Left colon (tissue), 2 donors: ENCODE results near the gene CES2. TPM values are rescaled to one million over a fixed set of nuclear protein-coding genes. Genes with fewer than 3 reads are reported as not detected.
A peak's percentile ranks its signal among the peaks of the same experiment; 100 is the strongest.

Experiments used
- ATAC-seq: fragments of 200-7000 bp; cut with Tn5 transposase; one replicate; pipeline ENCODE4 v1.9.1; 2020; ENCODE audit warnings: mild to moderate bottlenecking, moderate library complexity
- DNase-seq, 2 donors: peaks; one replicate each; pipeline ENCODE4 v3.0.0-alpha.2; 2020
- intact Hi-C, 2 donors: fragments of 100-400 bp; cut with DNase I in 1 of 2; cut with micrococcal nuclease in 1 of 2; formaldehyde crosslinking; loops; one replicate each; pipeline versions ENCODE4 v1.11.2 to v1.14.0; 2022; cut with DNase I, micrococcal nuclease
- total RNA-seq, 2 donors: library from RNA; stranded (reverse); fragmentation: NEBNext Ultra II Directional; extraction: Animal tissue kit (Norgen Biotek cat#: 25700); gene quantifications; one replicate each; pipeline ENCODE4 v1.2.1, GENCODE V29; 2021
- donor health status: DM: no; HTN: no; CAD: no.
- donor health status: DM: yes; HTN: yes; CAD: no.

The CES2 gene
- total RNA-seq, 2 donors from 2014 or later, result 566 to 624 TPM

GRCh38 chr16:66914541-66914940 lies 20.8 kb upstream of the CES2 start:
- ATAC-seq (no peak), DNase-seq (no peak)
- intact Hi-C loops, result no loop called here

- intact Hi-C loops, result no loop called here
- no peak for DNase-seq
Measured at GRCh38 chr16:66915041-66915440, 20.3 kb upstream of the CES2 start.

GRCh38 chr16:66916518-66916917 lies 18.8 kb upstream of the CES2 start:
- DNase-seq (no peak), ATAC-seq (no peak)
- intact Hi-C loops, result no loop called here

More at GRCh38 chr16:66915041-66915440, 20.3 kb upstream of the CES2 start:
- no peak for ATAC-seq

GRCh38 chr16:66917741-66918140 lies 17.6 kb upstream of the CES2 start:
- intact Hi-C loops, result no loop called here
- DNase-seq, result no peak
- ATAC-seq, result no peak

GRCh38 chr16:66918355-66918754 lies 17.0 kb upstream of the CES2 start:
- ATAC-seq (no peak), DNase-seq (no peak)
- intact Hi-C loops, result no loop called here

GRCh38 chr16:66918803-66919568 lies 16.3 kb upstream of the CES2 start, which contains the start of gene CDH16:
Gene CDH16, minus strand, starts transcription at chr16:66918885. Its CDS starts 820 bp downstream, at chr16:66918065.
- no peak for DNase-seq
- ATAC-seq, result peak; percentile 36
- intact Hi-C loops, result no loop called here

- no peak for ATAC-seq
- no peak for DNase-seq
- intact Hi-C loops, result no loop called here
Measured at GRCh38 chr16:66919569-66920298, 15.6 kb upstream of the CES2 start.

- DNase-seq (no peak), ATAC-seq (no peak)
- intact Hi-C loops, result no loop called here
Measured at GRCh38 chr16:66920299-66920590, 15.1 kb upstream of the CES2 start.

- DNase-seq (no peak), ATAC-seq (no peak)
- intact Hi-C loops, result no loop called here
Measured at GRCh38 chr16:66920924-66921680, 14.2 kb upstream of the CES2 start.

GRCh38 chr16:66921729-66922450 lies 13.4 kb upstream of the CES2 start:
- DNase-seq, result no peak
- no peak for ATAC-seq
- intact Hi-C loops, result no loop called here

GRCh38 chr16:66923247-66923731 lies 12.0 kb upstream of the CES2 start:
- ATAC-seq, result no peak

GRCh38 chr16:66923866-66924265 lies 11.4 kb upstream of the CES2 start:
- DNase-seq (peak in 1 of 2 donors; percentile 68), ATAC-seq (peak; percentile 64)
- intact Hi-C loops, result no loop called here

More at GRCh38 chr16:66923247-66923731, 12.0 kb upstream of the CES2 start:
- intact Hi-C loops, result no loop called here
- no peak for DNase-seq

GRCh38 chr16:66924527-66925321 lies 10.6 kb upstream of the CES2 start:
- peak; percentile 81 for ATAC-seq
- intact Hi-C loops, result no loop called here
- peak in 1 of 2 donors; percentile 70 for DNase-seq

- ATAC-seq, result peak; percentile 15
- DNase-seq, result no peak
- intact Hi-C loops, result no loop called here
Measured at GRCh38 chr16:66925322-66925840, 9.9 kb upstream of the CES2 start, which contains the start of gene RRAD. Gene RRAD, minus strand, starts transcription at chr16:66925535. Its CDS starts 356 bp downstream, at chr16:66925179.

- intact Hi-C loops, result no loop called here
- DNase-seq (no peak), ATAC-seq (no peak)
Measured at GRCh38 chr16:66926171-66926947, 9.0 kb upstream of the CES2 start.

GRCh38 chr16:66926961-66927436 lies 8.3 kb upstream of the CES2 start:
- intact Hi-C loops, result no loop called here
- DNase-seq, result no peak
- no peak for ATAC-seq
